Spleen (tissue), 11 donors: ENCODE data around the gene CADPS2. TPM values are rescaled to one million over a fixed set of nuclear protein-coding genes. Genes with fewer than 3 reads are reported as not detected.

Source experiments
- DNase-seq: peaks from one replicate; pipeline ENCODE4 v3.0.0-alpha.2; 2020
- H3K27ac ChIP-seq, 8 donors: fragments of 200-600 bp; sonication (generic) in 7 of 8; 1 replicate in 4 of 8; 2 replicates in 4 of 8; pipeline versions ENCODE4 v1.5.0 to v1.8.0; 2016 to 2021; ENCODE audit warnings: inconsistent platforms in 4 of 8, mild to moderate bottlenecking in 4 of 8, moderate library complexity in 1 of 8
- H3K27me3 ChIP-seq, 7 donors: fragments of 200-600 bp; sonication (generic) in 6 of 7; replicated peaks in 1 of 7; 1 replicate in 4 of 7; 2 replicates in 3 of 7; pipeline versions ENCODE4 v1.5.0 to v1.8.0; 2016 to 2021; ENCODE audit warnings: inconsistent platforms in 3 of 7, mild to moderate bottlenecking in 1 of 7
- H3K36me3 ChIP-seq, 6 donors: fragments of 200-600 bp; sonication (generic) in 5 of 6; 1 replicate in 4 of 6; 2 replicates in 2 of 6; pipeline versions ENCODE4 v1.5.0 to v1.8.0; 2016 to 2021; ENCODE audit warnings: inconsistent platforms in 2 of 6
- H3K4me1 ChIP-seq, 6 donors: fragments of 200-600 bp; sonication (generic) in 5 of 6; 1 replicate in 3 of 6; 2 replicates in 3 of 6; pipeline versions ENCODE4 v1.5.0 to v1.8.0; 2016 to 2021; ENCODE audit warnings: inconsistent platforms in 3 of 6
- H3K4me3 ChIP-seq, 8 donors: fragments of 200-600 bp; sonication (generic) in 7 of 8; 1 replicate in 4 of 8; 2 replicates in 4 of 8; pipeline versions ENCODE4 v1.5.0 to v1.8.0; 2016 to 2021; ENCODE audit warnings: inconsistent platforms in 4 of 8, mild to moderate bottlenecking in 4 of 8, moderate library complexity in 2 of 8
- H3K9me3 ChIP-seq, 8 donors: fragments of 200-600 bp; sonication (generic) in 7 of 8; 1 replicate in 4 of 8; 2 replicates in 4 of 8; pipeline versions ENCODE4 v1.5.0 to v1.8.0; 2016 to 2021; ENCODE audit warnings: inconsistent platforms in 4 of 8
- CTCF ChIP-seq, 11 experiments: fragments of 200-600 bp in 7 of 11; fragments of 450-650 bp in 4 of 11; sonication (generic) in 4 of 11; IDR thresholded peaks in 8 of 11; conservative IDR thresholded peaks in 3 of 11; 1 replicate in 7 of 11; 2 replicates in 4 of 11; pipeline versions ENCODE4 v1.4.0 to v1.8.0; 2016 to 2021; ENCODE audit warnings: antibody characterized with exemption in 11 of 11, inconsistent platforms in 4 of 11, mild to moderate bottlenecking in 1 of 11
- POLR2A ChIP-seq, 3 donors: fragments of 450-650 bp; IDR thresholded peaks; one replicate each; pipeline ENCODE4 v1.5.1; 2017; ENCODE audit warnings: antibody characterized with exemption in 3 of 3, mild to moderate bottlenecking in 1 of 3
- POLR2AphosphoS5 ChIP-seq, 3 donors: sonication (generic); formaldehyde crosslinking; IDR thresholded peaks; one replicate each; pipeline ENCODE4 v1.5.1; 2017; ENCODE audit warnings: antibody characterized with exemption in 3 of 3
- WGBS, 5 donors: extraction: QIAGEN DNeasy Blood & Tissue Kit in 3 of 5; methylation state at CpG; one replicate each; pipeline versions ENCODE4 v1.1.5 to v1.1.7; 2013 to 2018; 5-methylcytosine and 5-hydroxymethylcytosine counted together
- intact Hi-C: fragments of 100-400 bp; cut with DNase I; formaldehyde crosslinking; loops from one replicate; pipeline ENCODE4 v1.15.0; 2023; ENCODE audit warnings: low total_unique reads
- polyA plus RNA-seq, 3 donors: library from polyadenylated mRNA; stranded (reverse); fragments of 200-250 nt; gene quantifications; one replicate each; pipeline ENCODE4 v1.2.1, GENCODE V29; 2013
- total RNA-seq, 7 donors: library from RNA; depleted of rRNA in 3 of 7; stranded (reverse); fragments of >200 nt in 3 of 7; fragmentation: NEBNext Ultra II Directional in 4 of 7; extraction: Animal tissue kit (Norgen Biotek cat#: 25700) in 4 of 7; gene quantifications; one replicate each; pipeline versions ENCODE4 v1.1.0 to v1.2.1, GENCODE V29; 2016 to 2021
- donor health status: healthy with polysubstance abuse.
- donor health status: DM: no; HTN: no; CAD: no; lungs with moderate emphysema.
- donor health status: DM: no; HTN: no; CAD: no.
- donor health status: Bipolar disorder and iron deficiency.
- donor health status: healthy.
- donor health status: DM: no; HTN: no; CAD: no.
- donor health status: DM: yes; HTN: yes; CAD: no.

The CADPS2 gene
- total and polyA plus RNA-seq, 10 donors, result 2.4 to 19.3 (median 11.7) TPM

GRCh38 chr7:122553761-122554160, 332.5 kb downstream of the CADPS2 start:
- Histone ChIP-seq H3K4me1 (no peaks in the 10 kb centered on the region), H3K9me3 (no peaks in the 10 kb centered on the region), H3K27me3 (no peaks in the 10 kb centered on the region), H3K27ac (no peak overlapping the region), H3K4me3 (no peak overlapping the region), H3K36me3 (no peaks in the 10 kb centered on the region)
- intact Hi-C loops, result no loop called here
- no peak for DNase-seq
- 59 to 76% (median 69%) methylated on average over 1 of the region's 1 CpG for WGBS, 5 donors
- no peak for TF ChIP-seq CTCF (IDR thresholded peaks at IDR 0.05 in 8 of 11, conservative IDR thresholded peaks at IDR 0.05 in 3 of 11)
- TF ChIP-seq POLR2AphosphoS5 (IDR thresholded peaks at IDR 0.05), result no peak
- no peak for TF ChIP-seq POLR2A (IDR thresholded peaks at IDR 0.05)

GRCh38 chr7:122552769-122553168, 333.5 kb downstream of the CADPS2 start:
- H3K9me3 ChIP-seq, result no peaks in the 10 kb centered on the region
- DNase-seq, result no peak
- TF ChIP-seq CTCF (IDR thresholded peaks at IDR 0.05 in 8 of 11, conservative IDR thresholded peaks at IDR 0.05 in 3 of 11), result no peak
- no peak for TF ChIP-seq POLR2A (IDR thresholded peaks at IDR 0.05)
- TF ChIP-seq POLR2AphosphoS5 (IDR thresholded peaks at IDR 0.05), result no peak
- intact Hi-C loops, result no loop called here
- H3K27me3 ChIP-seq, result no peaks in the 10 kb centered on the region
- H3K4me3 ChIP-seq, result no peak overlapping the region
- H3K36me3 ChIP-seq, result no peaks in the 10 kb centered on the region
- H3K27ac ChIP-seq, result no peak overlapping the region
- no peaks in the 10 kb centered on the region for H3K4me1 ChIP-seq

- Histone ChIP-seq H3K9me3 (no peaks in the 10 kb centered on the region), H3K4me3 (no peak overlapping the region), H3K36me3 (no peaks in the 10 kb centered on the region), H3K27me3 (no peaks in the 10 kb centered on the region), H3K27ac (no peak overlapping the region), H3K4me1 (no peaks in the 10 kb centered on the region)
- no peak for DNase-seq
- intact Hi-C loops, result no loop called here
- TF ChIP-seq CTCF (IDR thresholded peaks at IDR 0.05 in 8 of 11, conservative IDR thresholded peaks at IDR 0.05 in 3 of 11) (no peak), POLR2AphosphoS5 (IDR thresholded peaks at IDR 0.05) (no peak), POLR2A (IDR thresholded peaks at IDR 0.05) (no peak)
- 72 to 93% (median 80%) methylated on average over 1 of the region's 1 CpG for WGBS, 5 donors
Observed at GRCh38 chr7:122550545-122550944, 335.7 kb downstream of the CADPS2 start.

- DNase-seq, result no peak
- Histone ChIP-seq H3K4me3 (no peak overlapping the region), H3K36me3 (no peaks in the 10 kb centered on the region), H3K9me3 (no peaks in the 10 kb centered on the region), H3K27me3 (no peaks in the 10 kb centered on the region), H3K4me1 (no peaks in the 10 kb centered on the region), H3K27ac (no peak overlapping the region)
- no peak for TF ChIP-seq POLR2AphosphoS5 (IDR thresholded peaks at IDR 0.05)
- TF ChIP-seq CTCF (IDR thresholded peaks at IDR 0.05 in 8 of 11, conservative IDR thresholded peaks at IDR 0.05 in 3 of 11), result no peak
- no peak for TF ChIP-seq POLR2A (IDR thresholded peaks at IDR 0.05)
- 91 to 97% (median 92%) methylated on average over 5 of the region's 5 CpGs for WGBS, 5 donors
- intact Hi-C loops, result no loop called here
Observed at GRCh38 chr7:122549578-122549977, 336.7 kb downstream of the CADPS2 start.
